T-cell (primary cell): Measurements from ENCODE around the gene FA2H. TPM values are rescaled to one million over a fixed set of nuclear protein-coding genes. Genes with fewer than 3 reads are reported as not detected.

Source experiments
- ATAC-seq, 4 experiments: fragments of 200-7000 bp in 3 of 4; fragments of 150-1000 bp in 1 of 4; cut with Tn5 transposase; replicated peaks in 1 of 4; 1 replicate in 3 of 4; 2 replicates in 1 of 4; pipeline ENCODE4 v1.10.0; 2021; ENCODE audit warnings: moderate library complexity in 3 of 4, mild to moderate bottlenecking in 2 of 4, moderate number of reproducible peaks in 1 of 4
- CTCF ChIA-PET, 2 donors: fragments of 300-600 bp; sonication (Branson Sonifier 250); formaldehyde crosslinking; loops; one replicate each; lab custom pipeline; 2022; ENCODE audit warnings: antibody characterized with exemption in 2 of 2; lab: Charles Lee
- POLR2A ChIA-PET, 2 donors: fragments of 300-600 bp; sonication (Branson Sonifier 250); formaldehyde crosslinking; loops; one replicate each; lab custom pipeline; 2022; ENCODE audit warnings: antibody characterized with exemption in 2 of 2; lab: Charles Lee
- DNase-seq, 35 experiments: peaks; one replicate each; pipeline versions ENCODE4 v3.0.0 to v3.0.0-alpha.2; 2013 to 2023
- H3K27ac ChIP-seq: one replicate; pipeline ENCODE4 v1.5.1; 2013; ENCODE audit warnings: low read length
- H3K27me3 ChIP-seq, 2 experiments: replicated peaks in 1 of 2; 1 replicate in 1 of 2; 2 replicates in 1 of 2; pipeline versions ENCODE4 v1.6.1 to v1.7.0; 2013; ENCODE audit warnings: low read length in 1 of 2, mixed read lengths in 1 of 2; ENCODE audit not compliant: control insufficient read depth in 2 of 2, insufficient read depth in 2 of 2; ENCODE audit errors: extremely low read depth in 1 of 2
- H3K36me3 ChIP-seq, 2 donors: 1 replicate in 1 of 2; 2 replicates in 1 of 2; pipeline versions ENCODE4 v1.6.1 to v1.7.0; 2013; ENCODE audit warnings: low read length in 1 of 2; ENCODE audit not compliant: control insufficient read depth in 2 of 2, insufficient read depth in 1 of 2; ENCODE audit errors: extremely low read depth in 1 of 2
- H3K4me1 ChIP-seq, 2 experiments: 1 replicate in 1 of 2; 2 replicates in 1 of 2; pipeline versions ENCODE4 v1.6.1 to v1.7.0; 2013; ENCODE audit warnings: low read length in 2 of 2, mixed read lengths in 1 of 2; ENCODE audit not compliant: insufficient read depth in 2 of 2, control insufficient read depth in 1 of 2; ENCODE audit errors: extremely low read depth in 1 of 2
- H3K4me3 ChIP-seq, 2 donors: 1 replicate in 1 of 2; 2 replicates in 1 of 2; pipeline versions ENCODE4 v1.5.1 to v1.7.0; 2013; ENCODE audit warnings: mild to moderate bottlenecking in 2 of 2, low read length in 1 of 2, moderate library complexity in 1 of 2; ENCODE audit not compliant: control insufficient read depth in 1 of 2; ENCODE audit errors: extremely low read depth in 1 of 2
- H3K9me3 ChIP-seq: 2 replicates; pipeline ENCODE4 v1.7.0; 2013
- H3K27ac Mint-ChIP-seq, 2 donors: one replicate each; pipeline ENCODE4 v1.8.0; 2020 to 2021; ENCODE audit warnings: mild to moderate bottlenecking in 2 of 2, mixed read lengths in 2 of 2
- H3K27me3 Mint-ChIP-seq, 2 donors: one replicate each; pipeline ENCODE4 v1.8.0; 2021 to 2022; ENCODE audit warnings: mixed read lengths in 2 of 2
- H3K36me3 Mint-ChIP-seq: one replicate; pipeline ENCODE4 v1.8.0; 2021; ENCODE audit warnings: mixed read lengths
- H3K4me1 Mint-ChIP-seq, 3 donors: one replicate each; pipeline ENCODE4 v1.8.0; 2020 to 2022; ENCODE audit warnings: mixed read lengths in 3 of 3, mild to moderate bottlenecking in 1 of 3
- H3K4me3 Mint-ChIP-seq, 3 donors: one replicate each; pipeline ENCODE4 v1.8.0; 2020 to 2022; ENCODE audit warnings: mild to moderate bottlenecking in 3 of 3, mixed read lengths in 3 of 3, moderate library complexity in 3 of 3
- H3K9me3 Mint-ChIP-seq, 3 donors: one replicate each; pipeline ENCODE4 v1.8.0; 2020 to 2022; ENCODE audit warnings: mixed read lengths in 3 of 3
- WGBS: methylation state at CpG from one replicate; pipeline ENCODE4 v1.1.5; 2013; ENCODE audit warnings: missing lambda C conversion rate; ENCODE audit not compliant: insufficient coverage; 5-methylcytosine and 5-hydroxymethylcytosine counted together
- total RNA-seq, 35 experiments: library from RNA in 6 of 35; stranded (reverse) in 6 of 35; fragments of 120-200 nt in 1 of 35; gene quantifications; one replicate each; pipeline versions ENCODE4 v1.2.1 to v1.2.4 and lab custom pipeline; 2013 to 2026

FA2H gene
- total RNA-seq, 5 donors from 2014 or later (not counting 1 experiment from before 2014, with no cell fraction given) = 0.23 to 0.39 (median 0.35) TPM; not detected in 2

DNA sequence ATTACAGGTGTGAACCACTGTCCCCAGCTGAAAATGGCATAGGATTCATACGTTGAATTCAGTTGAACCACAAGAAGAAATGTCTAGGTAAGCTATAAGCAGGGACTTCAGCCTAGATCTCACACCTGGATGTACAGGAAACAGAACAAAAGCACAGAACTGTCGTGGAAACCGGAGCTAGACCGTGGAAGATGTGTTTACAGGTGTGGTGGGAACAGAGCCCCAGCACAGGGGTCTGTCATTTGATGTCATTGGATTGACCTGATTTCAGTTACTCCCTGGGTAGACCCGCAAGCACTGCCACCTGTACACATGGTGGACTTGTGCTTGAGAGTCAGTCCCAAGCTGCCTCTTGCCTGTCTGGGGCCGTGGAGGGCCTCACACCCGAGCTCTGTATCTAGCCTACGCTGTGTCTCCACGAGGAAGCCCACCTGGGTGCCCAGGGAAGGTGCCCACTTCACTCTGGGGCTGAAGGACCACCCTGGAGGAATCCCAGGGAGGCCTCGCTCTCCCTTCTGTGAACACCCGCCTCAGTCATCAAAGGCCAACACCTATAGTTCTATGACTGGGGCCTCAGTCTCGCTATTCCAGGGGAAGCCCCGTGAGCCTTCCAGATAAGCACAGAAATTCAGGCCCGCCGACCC lies 41.8 kb downstream of the FA2H start:
- peaks cover 0 to 4% of the 10 kb centered on the region in 2 donors for H3K27me3 Mint-ChIP-seq
- H3K27ac Mint-ChIP-seq = no peak overlapping the region
- DNase-seq = no peak
- Histone ChIP-seq H3K9me3 (no peaks in the 10 kb centered on the region), H3K36me3 (no peaks in the 10 kb centered on the region), H3K4me1 (peaks cover 0 to 11% of the 10 kb centered on the region in 2 experiments), H3K27me3 (peaks cover 0 to 16% of the 10 kb centered on the region in 2 experiments), H3K27ac (no peak overlapping the region), H3K4me3 (no peak overlapping the region)
- H3K4me3 Mint-ChIP-seq = no peak overlapping the region
- H3K9me3 Mint-ChIP-seq = no peaks in the 10 kb centered on the region
- no peak for ATAC-seq
- H3K36me3 Mint-ChIP-seq = no peaks in the 10 kb centered on the region
- CTCF ChIA-PET = interaction anchor here in 1 of 2 donors (0.5 kb wide), 1 partner anchor 128 kb away, joined by 6 read pairs; no protein-coding TSS in a partner anchor
- 50% methylated on average over 11 of the region's 15 CpGs for WGBS
- peaks cover 12 to 13% (median 12%) of the 10 kb centered on the region in 3 donors for H3K4me1 Mint-ChIP-seq
- POLR2A ChIA-PET = no interaction called here

DNA sequence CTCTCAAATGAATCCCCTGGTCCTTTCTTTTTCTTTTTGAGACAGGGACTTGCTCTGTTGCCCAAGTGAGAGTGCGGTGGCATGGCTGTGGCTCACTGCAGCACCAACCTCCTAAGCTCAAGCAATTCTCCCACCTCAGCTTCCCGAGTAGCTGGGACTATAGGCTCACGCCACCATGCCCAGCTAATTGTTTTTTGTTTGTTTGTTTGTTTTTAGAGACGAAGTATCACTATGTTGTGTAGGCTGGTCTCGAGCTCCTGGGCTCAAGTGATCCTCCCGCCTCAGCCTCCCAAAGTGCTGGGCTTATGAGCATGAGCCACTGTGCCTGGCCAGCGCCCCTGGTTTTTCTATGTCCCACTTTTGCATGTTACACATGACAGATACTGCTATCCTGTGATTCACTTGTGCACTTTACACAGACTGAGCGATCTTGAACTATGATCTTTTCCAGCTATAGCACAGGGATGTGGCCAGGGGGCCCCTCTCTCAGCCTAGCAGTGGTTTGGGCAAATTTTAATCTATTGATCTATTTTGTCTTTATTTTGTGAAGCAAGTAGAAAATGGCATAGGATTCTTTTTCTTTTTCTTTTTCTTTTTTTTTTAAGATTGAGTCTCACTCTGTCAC lies 42.7 kb downstream of the FA2H start:
- ChIA-PET CTCF (interaction anchor here in 1 of 2 donors (0.9 kb wide), 1 partner anchor 131 kb away, joined by 7 read pairs; no protein-coding TSS in a partner anchor), POLR2A (no interaction called here)
- Histone ChIP-seq H3K27ac (no peak overlapping the region), H3K27me3 (peaks cover 0 to 11% of the 10 kb centered on the region in 2 experiments), H3K4me3 (no peak overlapping the region), H3K4me1 (peaks cover 0 to 11% of the 10 kb centered on the region in 2 experiments), H3K9me3 (no peaks in the 10 kb centered on the region), H3K36me3 (no peaks in the 10 kb centered on the region)
- peaks cover 12 to 13% (median 12%) of the 10 kb centered on the region in 3 donors for H3K4me1 Mint-ChIP-seq
- no peak for DNase-seq
- no peak overlapping the region for H3K4me3 Mint-ChIP-seq
- no peaks in the 10 kb centered on the region for H3K36me3 Mint-ChIP-seq
- H3K9me3 Mint-ChIP-seq = peaks cover 0 to 3% (median 1%) of the 10 kb centered on the region in 3 donors
- peaks cover 0 to 2% of the 10 kb centered on the region in 2 donors for H3K27me3 Mint-ChIP-seq
- no peak for ATAC-seq
- H3K27ac Mint-ChIP-seq = no peak overlapping the region
- WGBS = 92% methylated on average over 6 of the region's 8 CpGs

- 46% methylated on average over 4 of the region's 11 CpGs for WGBS
- Histone ChIP-seq H3K9me3 (no peaks in the 10 kb centered on the region), H3K27ac (no peak overlapping the region), H3K4me3 (no peak overlapping the region), H3K4me1 (peaks cover 0 to 11% of the 10 kb centered on the region in 2 experiments), H3K36me3 (no peaks in the 10 kb centered on the region), H3K27me3 (peaks cover 0 to 5% of the 10 kb centered on the region in 2 experiments)
- ATAC-seq = no peak
- H3K36me3 Mint-ChIP-seq = no peaks in the 10 kb centered on the region
- H3K27ac Mint-ChIP-seq = peak overlapping the region in 1 of 2 donors; percentile 44
- POLR2A ChIA-PET = interaction anchor here (0.6 to 0.9 kb wide), 2 partner anchors 81 to 922 kb away, joined by 3 read pairs; no protein-coding TSS in a partner anchor
- no peak overlapping the region for H3K4me3 Mint-ChIP-seq
- no peak for DNase-seq
- CTCF ChIA-PET = interaction anchor here in 1 of 2 donors (0.6 kb wide), 2 partner anchors 294 to 690 kb away, joined by 3 to 4 read pairs; no protein-coding TSS in a partner anchor
- peaks cover 12 to 13% (median 12%) of the 10 kb centered on the region in 3 donors for H3K4me1 Mint-ChIP-seq
- H3K27me3 Mint-ChIP-seq = no peaks in the 10 kb centered on the region
- H3K9me3 Mint-ChIP-seq = peaks cover 0 to 8% (median 7%) of the 10 kb centered on the region in 3 donors
Observed at GRCh38 chr16:74729783-74730683, 44.6 kb downstream of the FA2H start.

- CTCF ChIA-PET = no interaction called here
- peaks cover 0 to 8% (median 7%) of the 10 kb centered on the region in 3 donors for H3K9me3 Mint-ChIP-seq
Observed at GRCh38 chr16:74727903-74728302, 46.7 kb downstream of the FA2H start.

GRCh38 chr16:74726716-74727115 lies 47.9 kb downstream of the FA2H start:
- peaks cover 12 to 13% (median 12%) of the 10 kb centered on the region in 3 donors for H3K4me1 Mint-ChIP-seq
- CTCF ChIA-PET = interaction anchor here in 1 of 2 donors (0.5 kb wide), 1 partner anchor 643 kb away, joined by 3 read pairs; no protein-coding TSS in a partner anchor
- Histone ChIP-seq H3K27me3 (peaks cover 0 to 19% of the 10 kb centered on the region in 2 experiments), H3K9me3 (no peaks in the 10 kb centered on the region), H3K4me3 (no peak overlapping the region), H3K36me3 (no peaks in the 10 kb centered on the region), H3K4me1 (peaks cover 0 to 11% of the 10 kb centered on the region in 2 experiments), H3K27ac (no peak overlapping the region)
- H3K9me3 Mint-ChIP-seq = peaks cover 0 to 8% (median 7%) of the 10 kb centered on the region in 3 donors
- 100% methylated on average over 1 of the region's 2 CpGs for WGBS
- H3K27ac Mint-ChIP-seq = no peak overlapping the region
- H3K36me3 Mint-ChIP-seq = no peaks in the 10 kb centered on the region
- H3K4me3 Mint-ChIP-seq = no peak overlapping the region
- peak in 2 of 35 experiments; percentile 3 to 19 for DNase-seq
- no peak for ATAC-seq
- peaks cover 9 to 12% of the 10 kb centered on the region in 2 donors for H3K27me3 Mint-ChIP-seq
- POLR2A ChIA-PET = no interaction called here

More at GRCh38 chr16:74727903-74728302, 46.7 kb downstream of the FA2H start:
- POLR2A ChIA-PET = no interaction called here
- no peak for DNase-seq
- Mint-ChIP-seq H3K4me3 (no peak overlapping the region), H3K27me3 (peaks cover 9 to 10% of the 10 kb centered on the region in 2 donors), H3K36me3 (no peaks in the 10 kb centered on the region), H3K27ac (no peak overlapping the region), H3K4me1 (peaks cover 12 to 13% (median 12%) of the 10 kb centered on the region in 3 donors)
- WGBS = 95% methylated on average over 4 of the region's 4 CpGs
- H3K4me1 ChIP-seq = peaks cover 0 to 11% of the 10 kb centered on the region in 2 experiments
- H3K9me3 ChIP-seq = no peaks in the 10 kb centered on the region
- H3K4me3 ChIP-seq = no peak overlapping the region
- ATAC-seq = no peak
- H3K27me3 ChIP-seq = peaks cover 0 to 15% of the 10 kb centered on the region in 2 experiments
- H3K36me3 ChIP-seq = no peaks in the 10 kb centered on the region
- H3K27ac ChIP-seq = no peak overlapping the region
